ENCODE results near the gene SHC1. TPM values are rescaled to one million over a fixed set of nuclear protein-coding genes. Genes with fewer than 3 reads are reported as not detected.

Gene SHC1
- total and polyA plus RNA-seq, 2 experiments from 2014 or later: 117 to 211 TPM

- Histone ChIP-seq H4K20me1 (replicated peaks; ENCODE audit: insufficient read depth) (peaks cover 19% of the 10 kb centered on the region; the same call in 1 of the 2 replicates), H3F3A (replicated peaks; ENCODE audit: low read depth) (peaks cover 11% of the 10 kb centered on the region; the same call in 1 of the 2 replicates), H2AFZ (no peak overlapping the region), H3K27ac (ENCODE audit: low read depth) (no peak overlapping the region; the same call in 1 of the 2 replicates), H3K9me2 (ENCODE audit: insufficient read depth) (no peaks in the 10 kb centered on the region), H3K4me1 (ENCODE audit: insufficient read depth) (peaks cover 9% of the 10 kb centered on the region), H3K4me3 (no peak overlapping the region), H3K27me3 (ENCODE audit: insufficient read depth) (no peaks in the 10 kb centered on the region), H3K36me3 (ENCODE audit: insufficient read depth) (peaks cover 9% of the 10 kb centered on the region; the same call in 1 of the 2 replicates), H3K4me2 (no peak overlapping the region), H3K79me2 (replicated peaks; ENCODE audit: insufficient read depth) (peaks cover 51% of the 10 kb centered on the region)
- Mint-ChIP-seq H3K27me3 (ENCODE audit: insufficient read depth, low read depth, poor library complexity) (peaks cover 9% of the 10 kb centered on the region), H3K27ac (no peak overlapping the region), H3K4me3 (no peak overlapping the region), H3K36me3 (ENCODE audit: low read depth) (peaks cover 61% of the 10 kb centered on the region), H3K9me3 (no peaks in the 10 kb centered on the region; the same call in 2 of the 3 replicates), H3K4me1 (peaks cover 9% of the 10 kb centered on the region)
- DNase-seq (ENCODE audit: low spot score) (no peak), ATAC-seq (no peak)
- TF ChIP-seq STAT1 (IDR thresholded peaks at IDR 0.05; ENCODE audit: unreplicated experiment) (no peak), CREB1 (CRISPR knock-in tag; IDR thresholded peaks at IDR 0.05; ENCODE audit: low read depth) (no peak), ZNF114 (CRISPR knock-in tag; IDR thresholded peaks at IDR 0.05) (no peak), ZNF462 (CRISPR knock-in tag; IDR thresholded peaks at IDR 0.05) (no peak), ETS1 (IDR thresholded peaks at IDR 0.05) (no peak), REST (IDR thresholded peaks at IDR 0.05; ENCODE audit: unreplicated experiment) (no peak), JUNB (IDR thresholded peaks at IDR 0.05; ENCODE audit: unreplicated experiment) (no peak), EZH2phosphoT487 (IDR thresholded peaks at IDR 0.05; ENCODE audit: unreplicated experiment) (no peak), CTCF (conservative IDR thresholded peaks at IDR 0.05; ENCODE audit: low read depth in 2 of 2) (no peak), ZNF331 (CRISPR knock-in tag; IDR thresholded peaks at IDR 0.05; ENCODE audit: low read depth) (no peak), EZH2 (IDR thresholded peaks at IDR 0.05; ENCODE audit: low read depth, unreplicated experiment) (no peak), POLR2AphosphoS5 (IDR thresholded peaks at IDR 0.05; ENCODE audit: low read depth) (no peak), NANOG (IDR thresholded peaks at IDR 0.05; ENCODE audit: borderline replicate concordance) (no peak)
These were observed 16.8 kb upstream of the SHC1 start for GRCh38 chr1:154987326-154987725.
